Activated CD4-positive, alpha-beta T cell treated with anti-CD3 and anti-CD28 coated beads, Interleukin-2, amount 50 U/mL, for 48 hours (primary cell): ENCODE results near the gene MALRD1.
"Not testable (repeated sequence)": the region's sequence is repeated elsewhere in the genome, so short reads cannot be mapped to it uniquely, and the experiment has no call there.

Experiments
- DNase-seq, 2 experiments: peaks; one replicate each; pipeline ENCODE4 v3.0.0-alpha.2; 2020

Gene MALRD1

GRCh38 chr10:19498393-19499290 is 450.0 kb downstream of the MALRD1 start:
- no peak for DNase-seq

DNA sequence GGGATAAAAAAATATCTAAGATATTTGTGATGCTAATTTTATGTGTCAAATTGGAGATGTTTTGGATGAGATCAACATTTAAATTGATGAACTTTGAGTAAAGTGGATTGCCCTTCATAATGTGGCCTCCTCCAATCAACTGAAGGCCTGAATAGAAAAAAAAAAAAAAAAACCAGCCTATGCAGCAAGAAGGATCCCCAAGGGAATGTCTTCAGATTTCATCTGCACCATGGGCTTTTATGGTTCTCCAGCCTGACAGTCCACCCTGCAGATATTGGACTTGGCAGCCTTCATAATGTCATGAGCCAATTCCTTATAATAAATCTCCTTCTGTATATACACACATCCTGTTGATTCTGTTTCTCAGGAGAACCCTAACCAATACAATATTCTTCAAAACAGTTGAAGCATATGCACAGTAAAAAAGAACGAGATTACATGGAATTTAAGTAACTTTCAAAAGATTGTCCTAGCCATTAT is 450.7 kb downstream of the MALRD1 start:
- no peak for DNase-seq

- no peak for DNase-seq
Measured at GRCh38 chr10:19500959-19501358, 452.4 kb downstream of the MALRD1 start.

DNA sequence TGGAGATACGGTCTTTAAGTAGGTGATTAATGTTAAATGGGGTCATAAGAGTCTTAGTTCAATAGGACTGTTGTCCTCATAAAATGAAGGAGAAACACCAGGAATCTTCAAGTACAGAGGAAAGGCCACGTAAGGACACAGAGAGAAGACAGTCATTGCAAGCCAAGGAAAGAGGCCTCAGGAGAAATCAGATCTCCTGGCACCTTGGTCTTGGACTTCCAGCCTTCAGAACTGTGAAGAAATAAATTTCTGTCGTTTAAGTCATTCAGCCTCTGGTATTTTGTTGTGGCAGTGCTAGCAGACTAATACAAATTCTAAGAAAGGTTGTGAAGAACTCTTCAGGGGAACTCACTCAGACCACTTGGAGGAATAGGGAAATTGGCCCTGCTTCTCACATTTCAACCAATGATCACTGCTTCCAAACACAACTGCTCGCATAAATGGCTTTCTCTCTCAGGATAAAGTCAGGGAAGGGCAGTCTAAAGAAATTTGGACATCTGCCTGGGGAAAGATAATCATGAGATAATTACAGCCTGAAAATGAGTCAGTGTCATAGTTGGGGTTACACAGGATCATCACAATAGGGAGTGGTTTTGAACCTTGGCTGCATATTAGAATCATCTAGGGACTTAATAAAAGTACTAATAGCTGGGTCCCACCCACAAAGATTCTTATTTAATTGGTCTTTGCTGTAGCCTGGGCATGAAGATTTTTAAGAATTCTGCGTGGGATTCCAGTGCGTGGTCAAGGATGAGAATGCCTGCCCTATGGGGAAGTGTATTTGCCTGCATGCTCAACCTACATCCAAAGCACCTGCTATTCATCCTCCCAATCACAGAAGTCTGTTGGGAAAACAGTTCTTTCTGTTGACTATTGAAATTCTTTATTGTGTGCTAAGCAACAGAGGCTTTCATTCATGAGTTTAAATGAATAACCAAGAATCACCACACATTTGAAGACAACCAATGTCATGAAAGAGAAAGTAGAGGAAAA is 457.0 kb downstream of the MALRD1 start:
- no peak for DNase-seq

DNA sequence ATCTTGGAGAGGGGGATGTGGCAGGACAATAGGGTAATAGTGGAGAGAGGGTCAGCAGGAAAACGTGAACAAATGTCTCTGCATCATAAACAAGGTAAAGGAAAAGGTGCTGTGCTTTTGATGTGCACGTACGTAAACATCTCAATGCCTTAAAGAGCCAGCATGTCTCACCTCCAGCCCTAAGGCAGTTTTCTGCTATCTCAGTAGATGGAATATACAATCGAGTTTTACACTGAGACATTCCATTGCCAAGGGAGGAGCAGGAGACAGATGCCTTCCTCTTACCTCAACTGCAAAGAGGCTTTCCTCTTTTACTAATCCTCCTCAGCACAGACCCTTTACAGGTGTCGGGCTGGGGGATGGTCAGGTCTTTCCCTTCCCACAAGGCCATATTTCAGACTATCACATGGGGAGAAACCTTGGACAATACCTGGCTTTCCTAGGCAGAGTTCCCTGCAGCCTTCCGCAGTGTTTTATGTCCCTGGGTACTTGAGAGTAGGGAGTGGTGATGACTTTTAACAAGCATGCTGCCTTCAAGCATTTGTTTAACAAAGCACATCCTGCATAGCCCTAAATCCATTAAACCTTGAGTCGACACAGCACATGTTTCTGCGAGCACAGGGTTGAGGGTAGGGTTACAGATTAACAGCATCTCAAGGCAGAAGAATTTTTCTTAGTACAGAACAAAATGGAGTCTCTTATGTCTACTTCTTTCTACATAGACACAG is 461.6 kb downstream of the MALRD1 start:
- not testable (repeated sequence) for DNase-seq

DNA sequence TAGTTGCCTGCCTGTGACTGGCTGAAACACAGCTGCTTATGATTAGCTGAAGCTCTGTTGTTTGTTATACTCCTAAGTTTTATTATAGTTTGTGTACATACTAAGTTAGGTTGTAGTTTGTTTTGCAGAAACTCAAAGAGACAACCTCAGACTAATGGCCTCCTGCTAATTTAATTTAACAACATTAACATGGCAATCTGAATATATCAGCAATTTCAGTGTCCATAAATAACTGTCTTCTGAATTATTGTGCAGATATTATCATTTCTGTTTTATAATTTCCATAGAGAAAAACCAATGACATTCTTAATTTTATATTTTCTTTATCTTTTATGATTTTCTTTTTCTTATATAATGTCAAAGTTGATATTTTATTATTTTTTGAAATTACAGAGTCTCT is 469.5 kb downstream of the MALRD1 start:
- DNase-seq: no peak

GRCh38 chr10:19518632-19519031 is 470.0 kb downstream of the MALRD1 start:
- DNase-seq: no peak

DNA sequence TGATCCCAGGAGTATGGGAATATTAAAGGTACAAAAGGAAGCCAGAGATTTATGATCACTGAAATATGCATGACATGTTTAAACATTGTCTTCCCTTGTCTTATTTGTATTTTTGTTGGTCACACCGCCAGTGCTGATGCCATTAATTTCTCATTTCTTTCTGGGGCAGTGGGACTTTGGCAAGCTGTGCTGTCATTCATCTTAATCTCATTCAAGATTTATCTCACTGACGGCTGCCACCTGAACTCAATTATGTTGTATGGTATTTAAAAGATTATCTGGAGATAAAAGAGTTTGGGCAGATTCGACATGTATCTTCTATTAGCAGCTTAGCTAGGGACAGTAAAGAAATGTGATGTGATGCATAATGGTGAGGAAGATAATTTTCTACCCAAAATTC is 482.7 kb downstream of the MALRD1 start:
- DNase-seq: no peak

GRCh38 chr10:19532411-19532810 is 483.8 kb downstream of the MALRD1 start:
- no peak for DNase-seq

DNA sequence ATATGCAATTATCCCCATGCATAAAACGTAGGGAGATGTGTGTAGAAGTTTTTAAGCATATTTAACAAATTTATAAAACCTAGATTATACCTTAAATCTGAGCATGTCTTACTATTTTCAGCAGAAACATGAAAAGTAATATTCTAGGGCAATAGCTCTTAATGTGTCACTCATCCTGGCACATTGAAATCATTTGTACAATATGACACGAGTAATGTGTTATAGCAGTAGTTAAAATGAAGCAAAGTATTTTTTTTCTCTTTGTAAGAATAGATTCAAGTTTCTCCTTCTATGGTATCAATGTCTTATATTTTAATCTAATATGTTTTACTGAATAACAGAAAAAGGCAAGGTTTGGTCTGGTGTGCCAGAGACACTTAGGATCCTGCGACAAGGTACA is 492.7 kb downstream of the MALRD1 start:
- no peak for DNase-seq

- no peak for DNase-seq
Measured at GRCh38 chr10:19546224-19546623, 497.6 kb downstream of the MALRD1 start.

- no peak for DNase-seq
Measured at GRCh38 chr10:19549503-19549902, 500.9 kb downstream of the MALRD1 start.

DNA sequence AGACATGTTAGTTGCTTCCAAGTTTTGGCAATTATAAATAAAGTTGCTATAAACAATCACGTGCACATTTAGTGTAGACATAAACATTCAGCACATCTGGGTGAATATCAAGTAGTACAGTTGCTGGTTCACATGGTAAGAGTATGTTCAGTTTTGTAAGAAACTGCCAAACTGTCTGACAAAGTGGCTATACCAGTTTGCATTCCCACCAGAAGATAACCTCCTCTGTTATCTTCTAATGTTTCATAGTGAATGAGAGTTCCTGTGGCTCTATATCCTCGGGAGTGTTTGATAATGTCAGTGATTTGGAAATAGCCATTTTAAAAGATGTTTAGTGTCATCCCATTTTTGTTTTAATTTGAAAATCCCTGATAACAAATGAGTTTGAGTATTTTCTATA is 508.1 kb downstream of the MALRD1 start:
- DNase-seq: no peak

DNA sequence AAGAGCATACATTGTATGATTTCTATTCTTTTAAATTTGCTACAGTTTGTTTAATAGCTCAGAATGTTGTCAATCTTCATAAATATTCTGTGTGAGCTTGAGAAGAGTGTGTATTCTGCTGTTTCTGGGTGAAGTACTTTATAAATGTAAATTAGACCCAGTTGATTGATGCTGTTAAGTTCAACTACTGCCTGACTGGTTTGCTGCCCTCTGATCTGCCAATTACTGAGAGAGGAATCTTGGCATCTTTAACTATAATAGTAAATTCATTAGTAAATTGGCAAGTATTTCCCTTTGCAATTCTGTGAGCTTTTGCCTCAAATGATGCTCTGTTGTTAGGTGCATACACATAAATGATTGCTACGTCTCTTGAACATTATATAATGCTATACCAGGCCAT is 512.6 kb downstream of the MALRD1 start:
- DNase-seq: no peak

DNA sequence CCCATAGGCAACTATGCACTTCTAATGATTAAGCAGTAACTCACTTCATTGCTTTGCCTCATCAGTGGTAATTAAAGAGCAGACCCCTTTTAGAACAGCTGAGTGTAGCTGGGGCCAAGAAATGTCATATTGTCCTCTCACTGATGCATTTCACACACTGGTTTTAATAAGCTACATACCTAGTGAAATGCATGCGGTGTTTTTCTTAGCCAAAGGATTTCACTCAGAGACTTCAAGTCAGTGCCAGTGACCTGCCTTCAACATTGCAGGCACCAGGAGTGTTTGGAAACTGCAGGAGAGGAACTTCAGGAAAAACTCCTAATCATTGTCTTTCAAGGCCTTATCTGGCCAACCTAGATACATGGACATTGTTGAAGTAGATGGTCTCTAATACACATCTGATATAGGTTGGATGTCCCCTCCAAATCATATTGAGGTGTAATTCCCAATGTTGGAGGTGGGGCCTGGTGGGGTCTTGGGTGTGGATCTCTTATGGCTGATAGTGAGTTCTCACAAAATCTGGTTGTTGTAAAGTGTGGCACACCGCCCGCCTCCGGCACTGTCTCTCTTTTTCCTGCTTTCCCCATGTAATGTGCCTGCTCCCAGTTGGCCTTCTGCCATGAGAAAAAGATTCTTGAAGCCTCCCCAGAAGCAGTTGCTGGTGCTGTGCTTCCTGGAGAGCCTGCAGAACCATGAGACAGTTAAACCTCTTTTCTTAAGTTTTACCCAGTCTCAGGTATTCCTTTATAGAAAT is 515.0 kb downstream of the MALRD1 start:
- DNase-seq: no peak

DNA sequence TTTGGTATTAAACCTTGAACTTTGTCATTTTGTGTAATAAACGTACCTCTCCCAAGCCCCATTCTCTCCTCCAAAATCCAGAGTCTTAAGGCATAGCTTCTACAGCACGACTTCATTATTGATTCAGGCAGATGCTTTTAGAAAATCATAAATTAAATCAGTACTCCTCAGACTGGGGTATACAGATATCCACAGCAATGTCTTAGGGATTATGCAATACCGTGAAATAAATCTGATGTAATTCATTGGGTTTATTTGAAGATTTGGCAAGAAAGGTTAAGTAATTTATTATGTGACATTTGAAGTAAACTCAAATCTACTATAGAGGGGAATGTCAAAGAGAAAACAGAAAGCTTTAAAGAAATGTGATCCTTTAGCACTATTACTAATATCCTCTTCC is 521.5 kb downstream of the MALRD1 start:
- no peak for DNase-seq

- no peak for DNase-seq
Measured at GRCh38 chr10:19570991-19571390, 522.4 kb downstream of the MALRD1 start.

- DNase-seq: no peak
Measured at GRCh38 chr10:19572056-19572455, 523.5 kb downstream of the MALRD1 start.

- DNase-seq: no peak
Measured at GRCh38 chr10:19576576-19576975, 528.0 kb downstream of the MALRD1 start.

GRCh38 chr10:19577381-19577780 is 528.8 kb downstream of the MALRD1 start:
- DNase-seq: no peak

DNA sequence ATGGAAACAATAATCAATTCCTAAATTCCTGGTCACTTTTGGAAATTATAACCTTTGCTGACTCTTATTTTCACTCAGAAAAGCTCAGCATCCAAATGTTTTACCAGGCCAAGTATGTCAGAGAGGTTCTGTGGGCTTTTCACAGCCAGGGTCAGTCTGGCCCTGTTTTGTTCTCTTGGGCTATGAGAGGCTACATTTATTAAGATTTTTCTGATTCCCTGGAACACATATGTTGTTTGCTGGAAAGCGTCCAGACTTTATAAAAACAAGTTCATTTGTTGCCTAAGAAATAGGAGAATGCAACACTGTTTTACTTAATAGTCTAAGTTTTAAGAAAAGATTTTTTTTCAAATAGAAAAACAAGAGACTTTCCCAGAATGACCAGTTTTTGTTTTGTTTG is 529.2 kb downstream of the MALRD1 start:
- no peak for DNase-seq

DNA sequence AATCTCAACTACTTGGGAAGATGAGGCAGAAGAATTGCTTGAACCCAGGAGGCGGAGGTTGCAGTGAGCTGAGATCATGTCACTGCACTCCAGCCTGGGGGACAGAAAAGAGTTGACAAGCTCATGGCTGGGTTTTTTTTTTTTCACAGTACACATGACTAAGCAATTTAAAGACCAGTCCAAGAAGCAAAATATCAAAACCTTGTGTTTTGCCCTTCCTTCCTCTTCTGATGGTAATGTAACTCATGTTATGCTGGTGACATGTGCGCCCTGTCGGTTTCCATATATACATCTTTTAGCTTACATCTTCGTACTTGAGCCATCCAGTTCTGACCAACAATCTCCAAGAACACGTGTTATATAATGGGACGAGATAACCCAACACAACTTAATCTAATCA is 530.0 kb downstream of the MALRD1 start:
- no peak for DNase-seq
